T-helper 9 cell (primary cell): ENCODE measurements around the gene IYD.
"Not testable (repeated sequence)": the region's sequence is repeated elsewhere in the genome, so short reads cannot be mapped to it uniquely, and the experiment has no call there.

Source experiments
- DNase-seq: peaks from one replicate; pipeline ENCODE4 v3.0.0-alpha.2; 2020

The IYD gene

GRCh38 chr6:150352321-150353296, 16.2 kb upstream of the IYD start:
- no peak for DNase-seq

- DNase-seq, result no peak
Observed at GRCh38 chr6:150353445-150353844, 15.4 kb upstream of the IYD start.

- DNase-seq, result no peak
Observed at GRCh38 chr6:150354754-150355571, 13.8 kb upstream of the IYD start.

- DNase-seq, result no peak
Observed at GRCh38 chr6:150355932-150356331, 12.9 kb upstream of the IYD start.

- no peak for DNase-seq
Observed at GRCh38 chr6:150361876-150362275, 6.9 kb upstream of the IYD start.

GRCh38 chr6:150363733-150364132, 5.1 kb upstream of the IYD start:
- no peak for DNase-seq

- no peak for DNase-seq
Observed at GRCh38 chr6:150366118-150366778, 2.6 kb upstream of the IYD start.

GRCh38 chr6:150369408-150369807, 596 bp downstream of the IYD start:
- no peak for DNase-seq

- no peak for DNase-seq
Observed at GRCh38 chr6:150370112-150370511, 1.3 kb downstream of the IYD start.

- DNase-seq, result no peak
Observed at GRCh38 chr6:150371356-150371755, 2.5 kb downstream of the IYD start.

- no peak for DNase-seq
Observed at GRCh38 chr6:150372051-150372450, 3.2 kb downstream of the IYD start.

GRCh38 chr6:150373260-150373701, 4.5 kb downstream of the IYD start:
- no peak for DNase-seq

- DNase-seq, result not testable (repeated sequence)
Observed at GRCh38 chr6:150374346-150374745, 5.5 kb downstream of the IYD start.

GRCh38 chr6:150377211-150377781, 8.5 kb downstream of the IYD start:
- no peak for DNase-seq

GRCh38 chr6:150380256-150380655, 11.4 kb downstream of the IYD start:
- DNase-seq, result no peak

- DNase-seq, result no peak
Observed at GRCh38 chr6:150382171-150382570, 13.4 kb downstream of the IYD start.

- no peak for DNase-seq
Observed at GRCh38 chr6:150391414-150391813, 22.6 kb downstream of the IYD start.

GRCh38 chr6:150391890-150392289, 23.1 kb downstream of the IYD start:
- no peak for DNase-seq

GRCh38 chr6:150392452-150393220, 23.8 kb downstream of the IYD start:
- no peak for DNase-seq

GRCh38 chr6:150394053-150394898, 25.5 kb downstream of the IYD start:
- no peak for DNase-seq

GRCh38 chr6:150394899-150395295, 26.1 kb downstream of the IYD start:
- DNase-seq, result no peak
